GM12874 (cell line): Measurements from ENCODE around the gene TMEM164.

ENCODE experiments used
- CTCF ChIP-seq: IDR thresholded peaks from 2 replicates; pipeline ENCODE4 v1.5.1; 2011; ENCODE audit warnings: low read depth, mild to moderate bottlenecking, control low read depth, low read length, moderate library complexity; ENCODE audit not compliant: insufficient read depth

The TMEM164 gene

GRCh38 chrX:110123331-110123782 lies 120.4 kb downstream of the TMEM164 start:
- TF ChIP-seq CTCF: no peak

- TF ChIP-seq CTCF: no peak
Measured at GRCh38 chrX:110125446-110126162, 122.7 kb downstream of the TMEM164 start.

GRCh38 chrX:110131031-110131430 lies 128.1 kb downstream of the TMEM164 start:
- TF ChIP-seq CTCF: no peak

GRCh38 chrX:110132450-110133114 lies 129.7 kb downstream of the TMEM164 start:
- TF ChIP-seq CTCF: no peak

- no peak for TF ChIP-seq CTCF
Measured at GRCh38 chrX:110133735-110134370, 130.9 kb downstream of the TMEM164 start.

- TF ChIP-seq CTCF: no peak
Measured at GRCh38 chrX:110135618-110136017, 132.7 kb downstream of the TMEM164 start.

- no peak for TF ChIP-seq CTCF
Measured at GRCh38 chrX:110136136-110136535, 133.2 kb downstream of the TMEM164 start.
